Renal cortical epithelial cell (primary cell): ENCODE measurements around the gene AFTPH. TPM values are rescaled to one million over a fixed set of nuclear protein-coding genes. Genes with fewer than 3 reads are reported as not detected.

ENCODE experiments used
- DNase-seq: peaks from one replicate; pipeline ENCODE4 v3.0.0-alpha.2; 2011; ENCODE audit warnings: low read depth
- total RNA-seq: library from RNA; depleted of rRNA; stranded (reverse); fragments of >200 nt; gene quantifications from 2 replicates; pipeline ENCODE4 v1.2.3, GENCODE V29; 2014

AFTPH gene
- total RNA-seq, 1 donor from 2014 or later = 67.2 TPM

- DNase-seq = no peak
These were observed 105.2 kb downstream of the AFTPH start for GRCh38 chr2:64629329-64629781.

- DNase-seq = no peak
These were observed 105.7 kb downstream of the AFTPH start for GRCh38 chr2:64629875-64630274.

GRCh38 chr2:64630752-64631151, 106.6 kb downstream of the AFTPH start:
- no peak for DNase-seq

DNA sequence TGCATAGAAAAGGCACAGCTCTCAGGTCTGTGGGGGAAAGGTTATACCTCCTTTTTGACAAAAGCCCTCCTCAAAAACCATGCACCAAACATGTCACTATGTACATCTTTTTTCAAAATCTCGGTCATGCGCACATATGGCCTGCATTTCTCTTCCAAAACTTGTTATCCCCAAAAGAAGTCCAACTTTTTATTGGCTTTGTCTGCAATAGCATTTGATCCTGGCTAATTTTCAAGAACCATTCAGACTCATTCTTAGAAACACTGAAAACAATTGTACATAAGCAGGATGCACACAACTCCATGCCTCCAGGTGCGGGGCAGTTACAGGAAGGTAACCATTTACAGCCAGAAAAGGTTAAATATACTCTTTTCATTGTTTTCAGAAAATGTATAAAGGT, 107.6 kb downstream of the AFTPH start:
- no peak for DNase-seq

DNA sequence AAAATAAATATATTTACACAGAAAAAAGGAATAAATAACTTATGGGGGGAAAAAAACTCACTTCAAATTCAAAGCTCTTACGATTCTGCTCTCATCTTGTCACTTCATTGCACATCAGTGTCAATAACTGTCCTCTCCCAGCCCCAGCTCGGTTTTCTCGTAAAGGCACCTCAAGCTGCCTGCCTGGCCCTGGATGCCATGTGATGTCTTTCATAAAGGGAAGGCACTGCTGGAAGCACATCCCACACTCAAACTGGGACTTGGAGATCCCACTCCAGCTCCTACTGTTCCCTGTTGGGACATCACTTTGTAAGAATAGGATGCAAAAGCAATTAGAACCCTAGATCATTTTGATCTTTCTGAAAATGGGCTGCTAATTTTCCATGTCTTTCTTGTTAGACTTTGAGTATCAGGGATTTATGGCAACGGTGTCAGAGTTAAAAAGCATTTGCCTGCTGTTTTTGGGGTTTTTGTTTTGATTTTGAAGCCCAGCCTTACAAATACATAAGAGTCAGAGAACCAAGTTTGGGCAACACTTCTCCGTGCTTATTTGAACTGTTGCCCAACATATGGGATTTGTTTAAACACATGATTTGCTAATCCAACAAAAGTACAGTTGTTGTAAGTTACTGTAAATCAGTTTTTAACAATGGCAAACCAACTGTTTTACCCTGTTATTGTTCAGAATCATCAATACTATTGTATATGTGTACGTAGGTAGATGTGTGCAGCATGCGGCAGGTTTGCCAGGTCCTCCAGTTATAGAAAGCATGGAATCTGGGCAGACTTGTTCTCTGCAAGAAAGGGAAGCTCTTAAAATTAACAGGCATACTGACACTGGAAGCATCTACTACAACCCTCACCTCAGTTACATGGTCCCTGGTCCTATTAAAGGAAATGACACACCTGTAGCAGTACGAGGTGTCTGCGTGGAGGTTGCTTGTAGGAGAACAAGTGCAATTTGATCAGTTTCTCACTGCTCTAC, 109.0 kb downstream of the AFTPH start:
- no peak for DNase-seq

DNA sequence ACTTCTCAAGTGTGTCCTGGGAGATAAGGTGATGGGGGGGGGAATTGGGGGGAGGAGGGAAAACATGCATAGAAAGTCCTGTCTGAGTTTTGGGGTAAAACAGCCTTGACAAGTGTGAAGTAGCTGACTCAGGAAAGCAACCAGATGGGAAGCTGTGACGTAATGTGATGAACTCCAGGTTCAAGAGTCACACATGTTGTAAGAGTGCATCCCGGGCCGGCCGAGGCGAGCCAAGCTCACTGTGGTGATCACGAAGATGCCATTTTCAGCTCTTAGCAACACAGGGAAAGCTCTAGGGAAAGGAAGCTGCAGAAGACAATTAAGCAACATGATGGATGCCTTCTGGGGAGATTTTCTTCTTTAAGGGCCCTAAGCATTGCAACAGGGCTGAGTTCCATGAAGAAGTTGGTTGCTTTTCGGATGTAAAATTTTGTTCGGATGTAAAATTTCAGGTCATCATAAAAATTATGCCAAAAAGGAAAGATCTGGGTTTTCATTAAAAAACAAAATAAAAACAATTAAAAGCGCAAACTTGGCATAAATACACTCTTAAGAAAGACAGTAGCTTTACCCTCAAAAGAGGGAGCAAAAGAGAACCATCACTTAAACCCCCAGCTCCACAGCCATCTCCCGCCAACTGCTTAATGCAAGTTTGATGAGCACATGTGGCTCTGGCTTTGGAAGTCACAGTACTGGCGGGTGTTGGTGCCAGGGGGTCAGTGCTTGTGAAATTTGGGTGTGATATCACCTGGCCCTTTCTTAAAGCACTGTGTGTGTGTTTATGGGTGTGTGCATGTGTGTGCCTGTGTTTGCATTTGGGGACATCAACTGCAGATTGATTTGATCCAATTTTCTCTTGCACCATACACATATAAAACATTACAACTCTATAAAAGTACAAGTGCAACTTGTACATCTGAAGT, 110.5 kb downstream of the AFTPH start:
- no peak for DNase-seq

DNA sequence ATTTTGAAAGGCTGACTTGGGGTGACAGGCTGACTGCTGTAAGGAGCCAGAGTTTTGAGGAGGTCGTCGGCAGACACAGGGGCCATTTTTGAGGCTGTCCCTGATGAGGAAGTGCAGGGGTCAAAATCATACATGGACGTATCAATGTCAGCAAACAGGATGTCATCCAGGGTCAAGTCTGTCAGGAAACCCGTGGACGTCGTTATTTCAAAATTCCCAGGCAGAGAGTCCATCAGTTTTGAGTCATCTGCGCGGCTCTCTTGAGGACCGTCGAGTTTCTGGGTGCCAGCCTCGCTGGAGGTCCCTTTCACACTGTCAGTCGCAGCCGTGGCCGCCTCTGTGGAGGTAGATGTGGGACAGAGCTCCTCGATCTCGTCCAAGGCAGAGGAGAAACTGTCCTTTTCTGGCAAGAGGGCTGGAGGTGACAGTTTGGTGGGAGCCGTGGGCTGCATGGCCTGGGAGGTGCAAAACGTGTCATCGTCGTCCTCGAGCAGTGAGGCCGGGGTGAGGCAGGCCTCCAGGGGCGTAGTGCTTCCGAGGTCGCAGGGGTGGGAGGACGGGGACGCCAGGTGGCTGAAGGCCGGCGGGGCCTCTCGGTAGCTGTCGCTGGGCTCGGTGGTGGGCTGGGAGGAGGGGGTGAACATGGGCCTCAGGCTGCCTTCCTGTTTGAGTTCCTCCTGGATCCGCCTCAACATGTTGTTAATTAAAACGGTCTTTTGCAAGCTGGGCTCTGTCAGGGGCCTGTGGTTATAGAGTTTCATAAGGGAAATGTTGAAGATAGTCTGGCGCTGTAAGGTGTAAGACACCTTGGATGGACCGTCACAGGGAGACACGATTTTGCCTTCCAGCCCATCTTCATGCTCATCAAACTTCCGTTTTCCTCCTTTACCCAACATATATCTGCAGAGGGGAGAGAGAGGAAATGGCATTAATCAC, 112.1 kb downstream of the AFTPH start:
- no peak for DNase-seq

DNA sequence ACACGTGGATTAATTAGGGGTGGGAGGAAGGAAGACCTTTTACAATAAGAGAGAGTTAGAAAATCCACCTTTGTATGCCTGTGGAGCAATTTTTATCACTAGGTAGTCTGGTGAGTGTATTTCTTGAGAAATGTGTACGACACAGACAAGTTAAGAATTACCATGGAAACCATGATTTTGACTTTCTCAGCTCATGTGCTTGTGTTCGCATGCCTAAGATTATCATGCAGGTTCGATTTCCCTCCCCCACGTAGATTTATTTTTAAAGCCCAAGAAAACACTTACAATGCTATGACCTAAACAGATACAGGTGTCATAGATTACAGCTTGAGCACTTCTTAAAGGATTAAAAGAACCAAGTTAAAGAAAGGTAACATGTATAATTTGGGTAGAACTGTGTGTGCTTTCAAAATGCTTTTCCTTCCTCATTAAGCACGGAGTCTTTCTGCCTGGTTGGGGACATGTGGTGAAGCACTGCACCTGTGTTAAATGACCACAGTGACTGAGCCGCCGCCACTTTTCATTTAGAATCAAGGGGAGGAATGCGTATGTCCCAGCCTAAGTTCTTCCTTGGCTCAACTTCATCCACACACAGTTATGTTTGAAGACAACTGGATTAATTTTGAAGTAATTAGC, 113.0 kb downstream of the AFTPH start:
- DNase-seq = no peak

DNA sequence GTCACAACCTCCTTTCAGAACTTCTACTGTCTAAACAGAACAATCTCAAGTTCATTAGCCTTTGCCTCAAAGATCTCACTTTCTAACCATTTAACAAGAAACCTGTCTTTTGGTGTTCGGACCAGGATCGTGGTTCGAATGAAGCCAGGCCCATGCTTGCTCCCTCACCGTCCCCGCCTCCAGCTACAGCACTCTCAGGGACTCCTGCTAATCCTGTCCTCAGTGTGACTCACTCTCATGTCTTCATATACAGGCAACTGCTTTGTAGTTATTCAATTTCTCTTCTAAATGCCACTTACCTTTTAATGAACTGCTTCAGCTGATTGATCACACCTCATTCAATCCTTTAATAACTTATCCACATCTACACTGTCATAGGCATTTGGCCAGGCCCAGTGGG, 113.8 kb downstream of the AFTPH start:
- no peak for DNase-seq

- DNase-seq = no peak
These were observed 114.5 kb downstream of the AFTPH start for GRCh38 chr2:64638502-64639120.

GRCh38 chr2:64639691-64640090, 115.6 kb downstream of the AFTPH start:
- no peak for DNase-seq

- no peak for DNase-seq
These were observed 116.3 kb downstream of the AFTPH start for GRCh38 chr2:64640153-64641044.

DNA sequence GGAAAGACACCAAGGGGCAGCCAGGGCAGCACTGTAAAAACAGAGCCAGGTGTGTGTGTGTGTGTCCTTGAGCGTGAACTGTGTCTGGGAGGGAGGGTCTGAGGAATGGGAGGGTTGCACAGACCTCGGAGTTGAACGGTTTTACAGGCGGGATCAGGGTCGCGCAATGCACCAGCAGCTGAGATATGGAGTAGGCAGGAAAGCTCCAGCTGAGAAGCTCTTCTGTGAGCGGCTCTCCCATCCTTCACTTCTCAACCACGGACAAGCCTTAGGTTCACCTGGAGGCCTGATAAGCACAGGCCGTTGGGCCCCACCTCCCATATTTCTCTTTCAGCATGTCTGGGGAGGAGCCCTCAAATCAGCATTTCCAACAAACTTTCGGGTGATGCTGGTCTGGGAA, 117.5 kb downstream of the AFTPH start:
- DNase-seq = no peak

Other genes with a start within 250 kb of the AFTPH start
- 4.6 and 16.0 TPM in 2 replicates for gene LGALSL, start 70.2 kb upstream of the AFTPH start, total RNA-seq
- gene SERTAD2, start 129.6 kb downstream of the AFTPH start, total RNA-seq = 8.9 and 21.3 TPM in 2 replicates